HCT116 (cell line): ENCODE measurements around the gene FAM20C. TPM values are rescaled to one million over a fixed set of nuclear protein-coding genes. Genes with fewer than 3 reads are reported as not detected.

Source experiments
- ATAC-seq: fragments of 200-7000 bp; cut with Tn5 transposase; 2 replicates; pipeline ENCODE4 v1.9.1; 2020; ENCODE audit warnings: mild to moderate bottlenecking, moderate library complexity
- BruUV-seq: library from RNA; stranded (reverse); fragments of 400-500 nt; replicated peaks from 2 replicates; lab custom pipeline; 2021; lab: Mats Ljungman, UMichigan
- CTCF ChIA-PET: fragments of 300-600 bp; sonication (Branson Sonifier 250); formaldehyde crosslinking; loops from one replicate; lab custom pipeline; 2021; ENCODE audit warnings: antibody characterized with exemption; lab: Charles Lee
- POLR2A ChIA-PET: fragments of 300-600, 350-600 bp; sonication (Branson Sonifier 250); formaldehyde crosslinking; loops from one replicate; lab custom pipeline; 2021; ENCODE audit warnings: antibody characterized with exemption; lab: Charles Lee
- RAD21 ChIA-PET, 2 experiments: fragments of 300-600 bp; sonication (Branson Sonifier 250); formaldehyde crosslinking; loops; one replicate each; lab custom pipeline; 2023; ENCODE audit warnings: low total read pairs in 2 of 2; ENCODE audit not compliant: uncharacterized antibody in 2 of 2, unreplicated experiment in 2 of 2, low non-redundant PET in 1 of 2; lab: Charles Lee
- DNase-seq: peaks from one replicate; pipeline ENCODE4 v3.0.0-alpha.2; 2010; ENCODE audit warnings: low read depth, low spot score
- H2AFZ ChIP-seq: fragments of 200-600 bp; shearing (Covaris generic), sonication (generic); 2 replicates; pipeline ENCODE4 v1.6.1; 2017; ENCODE audit warnings: low read depth, mixed run types, mixed read lengths, antibody characterized with exemption, low read length; ENCODE audit not compliant: poor library complexity, severe bottlenecking
- H3K27ac ChIP-seq: 2 replicates; pipeline ENCODE4 v1.5.1; 2012; ENCODE audit warnings: low read depth, low read length
- H3K27me3 ChIP-seq: fragments of 200-600 bp; sonication (generic); 2 replicates; pipeline ENCODE4 v1.6.1; 2016; ENCODE audit warnings: mixed run types, low read length, mixed read lengths; ENCODE audit not compliant: insufficient read depth
- H3K36me3 ChIP-seq, 2 experiments: fragments of 200-500 bp in 1 of 2; fragments of 200-600 bp in 1 of 2; sonication (Bioruptor generic) in 1 of 2; sonication (generic) in 1 of 2; 2 replicates each; pipeline versions ENCODE4 v1.5.1 to v1.6.1; 2014 to 2016; ENCODE audit warnings: low read length in 2 of 2, inconsistent platforms in 1 of 2, mixed read lengths in 1 of 2, mixed run types in 1 of 2; ENCODE audit not compliant: insufficient read depth in 2 of 2, control insufficient read depth in 1 of 2
- H3K4me1 ChIP-seq, 2 experiments: fragments of 200-600 bp in 1 of 2; sonication (generic) in 1 of 2; 2 replicates each; pipeline versions ENCODE4 v1.5.1 to v1.6.1; 2012 to 2017; ENCODE audit warnings: low read length in 2 of 2, inconsistent platforms in 1 of 2, mild to moderate bottlenecking in 1 of 2, mixed read lengths in 1 of 2, mixed run types in 1 of 2, moderate library complexity in 1 of 2; ENCODE audit not compliant: insufficient read depth in 2 of 2, control insufficient read depth in 1 of 2
- H3K4me2 ChIP-seq: fragments of 200-600 bp; sonication (generic); 2 replicates; pipeline ENCODE4 v1.6.1; 2017; ENCODE audit warnings: mixed run types, low read length, mixed read lengths
- H3K4me3 ChIP-seq, 2 experiments: fragments of 200-600 bp in 1 of 2; sonication (generic) in 1 of 2; replicated peaks in 1 of 2; 2 replicates each; pipeline ENCODE4 v1.5.1; 2011 to 2016; ENCODE audit warnings: low read length in 2 of 2, control low read depth in 1 of 2, low read depth in 1 of 2, mild to moderate bottlenecking in 1 of 2, mixed read lengths in 1 of 2, mixed run types in 1 of 2
- H3K79me2 ChIP-seq: fragments of 200-600 bp; sonication (generic); 2 replicates; pipeline ENCODE4 v1.6.1; 2017; ENCODE audit warnings: mild to moderate bottlenecking, mixed run types, low read length, moderate library complexity, mixed read lengths; ENCODE audit not compliant: insufficient read depth
- H3K9ac ChIP-seq: fragments of 200-600 bp; sonication (generic); 2 replicates; pipeline ENCODE4 v1.6.1; 2016; ENCODE audit warnings: low read length, mixed read lengths
- H3K9me2 ChIP-seq: fragments of 200-600 bp; sonication (generic), shearing (Covaris generic); 2 replicates; pipeline ENCODE4 v1.6.1; 2017; ENCODE audit warnings: mixed run types, mild to moderate bottlenecking, moderate library complexity; ENCODE audit not compliant: insufficient read depth
- H3K9me3 ChIP-seq, 2 experiments: fragments of 200-500 bp in 1 of 2; fragments of 200-600 bp in 1 of 2; sonication (Bioruptor generic) in 1 of 2; sonication (generic) in 1 of 2; 2 replicates each; pipeline ENCODE4 v1.6.1; 2014 to 2017; ENCODE audit warnings: low read length in 2 of 2, mixed read lengths in 2 of 2, inconsistent platforms in 1 of 2, low read depth in 1 of 2, mild to moderate bottlenecking in 1 of 2, mixed run types in 1 of 2, moderate library complexity in 1 of 2; ENCODE audit not compliant: control insufficient read depth in 1 of 2, insufficient read depth in 1 of 2
- H4K20me1 ChIP-seq: fragments of 200-600 bp; sonication (generic), shearing (Covaris generic); 2 replicates; pipeline ENCODE4 v1.6.1; 2017; ENCODE audit warnings: mixed run types, mild to moderate bottlenecking, moderate library complexity; ENCODE audit not compliant: insufficient read depth
- CEBPB ChIP-seq: IDR thresholded peaks from 2 replicates; pipeline ENCODE4 v1.6.1; 2012; ENCODE audit warnings: low read depth
- ELF1 ChIP-seq: IDR thresholded peaks from 2 replicates; pipeline ENCODE4 v1.6.1; 2012; ENCODE audit warnings: low read depth, borderline replicate concordance
- EZH2 ChIP-seq: fragments of 200-600 bp; sonication (generic); IDR thresholded peaks from 2 replicates; pipeline ENCODE4 v1.6.1; 2017; ENCODE audit warnings: antibody characterized with exemption, mixed run types
- FOSL1 ChIP-seq: IDR thresholded peaks from 2 replicates; pipeline ENCODE4 v1.6.1; 2012; ENCODE audit warnings: low read depth
- JUND ChIP-seq: IDR thresholded peaks from 2 replicates; pipeline ENCODE4 v1.6.1; 2012
- MAX ChIP-seq: IDR thresholded peaks from 2 replicates; pipeline ENCODE4 v1.6.1; 2012
- POLR2AphosphoS5 ChIP-seq: IDR thresholded peaks from 2 replicates; pipeline ENCODE4 v1.6.1; 2011; ENCODE audit warnings: mild to moderate bottlenecking, low read depth, low read length, moderate library complexity
- RAD21 ChIP-seq: IDR thresholded peaks from 2 replicates; pipeline ENCODE4 v1.6.1; 2012; ENCODE audit warnings: low read depth, mild to moderate bottlenecking
- REST ChIP-seq: IDR thresholded peaks from 2 replicates; pipeline ENCODE4 v1.6.1; 2012; ENCODE audit warnings: low read depth
- SIN3A ChIP-seq: IDR thresholded peaks from 2 replicates; pipeline ENCODE4 v1.6.1; 2012; ENCODE audit warnings: low read depth
- SRF ChIP-seq: IDR thresholded peaks from 2 replicates; pipeline ENCODE4 v1.6.1; 2012; ENCODE audit warnings: low read depth
- YY1 ChIP-seq: IDR thresholded peaks from 2 replicates; pipeline ENCODE4 v1.6.1; 2011; ENCODE audit warnings: low read length, low read depth, moderate library complexity, mild to moderate bottlenecking; ENCODE audit not compliant: insufficient replicate concordance; ENCODE audit errors: extremely low read depth
- ZFX ChIP-seq: fragments of 450-650 bp; IDR thresholded peaks from 2 replicates; pipeline ENCODE4 v1.6.1; 2017
- intact Hi-C: fragments of 100-400 bp; cut with micrococcal nuclease; formaldehyde crosslinking; loops from 2 replicates; pipeline ENCODE4 v1.10.0; 2022
- total RNA-seq: library from RNA; stranded (reverse); gene quantifications from one replicate; pipeline ENCODE4 v1.2.1, GENCODE V29; 2021; ENCODE audit not compliant: unreplicated experiment
- TF ChIP-seq, protein P1 (sequence below): IDR thresholded peaks from 2 replicates; pipeline ENCODE4 v1.6.1; 2012

FAM20C gene
- total RNA-seq, 1 experiment from 2014 or later = 27.1 TPM

DNA sequence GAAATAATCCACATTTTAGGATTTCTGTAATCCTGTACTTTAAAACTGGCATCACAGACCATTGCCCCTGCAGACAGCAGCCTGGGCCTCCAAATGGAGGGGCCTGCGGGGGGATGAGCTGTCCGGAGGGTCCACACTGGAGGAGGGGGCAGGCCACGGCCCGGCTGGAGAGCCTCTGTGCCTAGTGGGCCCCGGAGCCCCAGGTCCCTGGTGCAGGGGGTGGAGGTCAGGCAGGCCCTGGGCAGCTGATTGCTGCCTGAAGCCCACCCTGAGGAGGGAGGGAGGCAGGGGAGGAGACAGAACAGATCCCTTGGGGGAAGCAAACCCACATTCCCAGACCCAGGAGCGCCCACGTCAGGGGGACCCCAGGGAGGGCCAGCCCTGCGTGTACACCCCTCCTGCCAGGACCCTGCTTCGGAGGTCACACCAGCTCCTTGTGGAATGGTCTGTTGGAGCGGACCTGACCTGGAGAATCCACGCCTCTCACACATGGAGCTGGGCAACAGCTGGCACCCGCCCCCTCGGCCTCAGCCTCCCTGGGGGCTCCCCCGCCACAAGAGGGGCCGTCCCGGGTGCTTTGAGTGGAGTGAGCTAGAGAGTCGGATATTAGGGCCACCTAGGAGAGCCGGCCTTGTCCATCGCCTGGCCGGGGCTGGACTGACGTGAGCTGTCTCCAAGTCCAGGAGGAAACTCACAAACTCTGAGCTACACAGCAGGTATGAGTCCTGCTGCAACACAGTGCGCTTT lies 12.2 kb upstream of the FAM20C start:
- Histone ChIP-seq H4K20me1 (no peaks in the 10 kb centered on the region), H3K9me3 (no peaks in the 10 kb centered on the region), H2AFZ (no peak overlapping the region), H3K9ac (no peak overlapping the region), H3K79me2 (no peaks in the 10 kb centered on the region), H3K36me3 (no peaks in the 10 kb centered on the region), H3K27ac (no peak overlapping the region), H3K4me3 (no peak overlapping the region), H3K4me1 (no peaks in the 10 kb centered on the region), H3K27me3 (no peaks in the 10 kb centered on the region), H3K4me2 (no peak overlapping the region), H3K9me2 (no peaks in the 10 kb centered on the region)
- intact Hi-C loops = no loop called here
- no TSS peak for BruUV-seq
- no peak for TF ChIP-seq FOSL1
- TF ChIP-seq, protein P1, sequence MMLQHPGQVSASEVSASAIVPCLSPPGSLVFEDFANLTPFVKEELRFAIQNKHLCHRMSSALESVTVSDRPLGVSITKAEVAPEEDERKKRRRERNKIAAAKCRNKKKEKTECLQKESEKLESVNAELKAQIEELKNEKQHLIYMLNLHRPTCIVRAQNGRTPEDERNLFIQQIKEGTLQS = no peak
- no peak for TF ChIP-seq POLR2AphosphoS5
- no peak for TF ChIP-seq MAX
- TF ChIP-seq ZFX = no peak
- no peak for TF ChIP-seq ELF1
- TF ChIP-seq SRF = no peak
- no peak for TF ChIP-seq REST
- TF ChIP-seq RAD21 = no peak
- TF ChIP-seq CEBPB = no peak
- TF ChIP-seq SIN3A = no peak
- TF ChIP-seq JUND = no peak
- TF ChIP-seq EZH2 = no peak
- TF ChIP-seq YY1 = no peak
- CTCF ChIA-PET = no interaction called here
- RAD21 ChIA-PET = no interaction called here
- POLR2A ChIA-PET = no interaction called here
- DNase-seq (no peak), ATAC-seq (no peak)
